ENCODE data around the gene NEAT1.

DNA sequence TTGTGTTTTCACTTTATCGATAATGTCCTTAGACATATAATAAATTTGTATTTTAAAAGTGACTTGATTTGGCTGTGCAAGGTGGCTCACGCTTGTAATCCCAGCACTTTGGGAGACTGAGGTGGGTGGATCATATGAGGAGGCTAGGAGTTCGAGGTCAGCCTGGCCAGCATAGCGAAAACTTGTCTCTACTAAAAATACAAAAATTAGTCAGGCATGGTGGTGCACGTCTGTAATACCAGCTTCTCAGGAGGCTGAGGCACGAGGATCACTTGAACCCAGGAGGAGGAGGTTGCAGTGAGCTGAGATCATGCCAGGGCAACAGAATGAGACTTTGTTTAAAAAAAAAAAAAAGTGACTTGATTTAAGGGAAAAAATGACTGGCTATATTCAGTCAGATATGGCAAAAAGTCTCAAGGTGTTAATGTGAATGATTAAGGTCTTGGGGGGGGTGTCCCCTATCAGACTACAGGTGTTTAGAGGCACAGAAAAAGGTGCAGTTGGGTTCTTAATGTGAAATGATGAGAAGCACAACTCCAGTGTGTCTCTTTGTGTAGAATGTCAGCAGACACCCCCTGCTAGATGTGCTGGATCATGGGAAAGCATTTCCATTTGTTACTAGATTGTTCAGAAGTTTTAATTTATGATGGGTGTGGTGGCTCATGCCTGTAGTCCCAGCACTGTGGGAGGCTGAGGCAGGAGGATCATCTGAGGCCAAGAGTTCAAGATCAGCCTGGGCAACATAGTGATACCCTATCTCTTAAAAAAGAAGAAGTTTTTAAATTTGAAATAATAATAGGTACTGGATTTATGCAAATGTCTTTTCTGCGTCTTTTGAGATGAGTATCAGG lies 17.0 kb downstream of the NEAT1 start:
- TF ChIP-seq, protein P1, sequence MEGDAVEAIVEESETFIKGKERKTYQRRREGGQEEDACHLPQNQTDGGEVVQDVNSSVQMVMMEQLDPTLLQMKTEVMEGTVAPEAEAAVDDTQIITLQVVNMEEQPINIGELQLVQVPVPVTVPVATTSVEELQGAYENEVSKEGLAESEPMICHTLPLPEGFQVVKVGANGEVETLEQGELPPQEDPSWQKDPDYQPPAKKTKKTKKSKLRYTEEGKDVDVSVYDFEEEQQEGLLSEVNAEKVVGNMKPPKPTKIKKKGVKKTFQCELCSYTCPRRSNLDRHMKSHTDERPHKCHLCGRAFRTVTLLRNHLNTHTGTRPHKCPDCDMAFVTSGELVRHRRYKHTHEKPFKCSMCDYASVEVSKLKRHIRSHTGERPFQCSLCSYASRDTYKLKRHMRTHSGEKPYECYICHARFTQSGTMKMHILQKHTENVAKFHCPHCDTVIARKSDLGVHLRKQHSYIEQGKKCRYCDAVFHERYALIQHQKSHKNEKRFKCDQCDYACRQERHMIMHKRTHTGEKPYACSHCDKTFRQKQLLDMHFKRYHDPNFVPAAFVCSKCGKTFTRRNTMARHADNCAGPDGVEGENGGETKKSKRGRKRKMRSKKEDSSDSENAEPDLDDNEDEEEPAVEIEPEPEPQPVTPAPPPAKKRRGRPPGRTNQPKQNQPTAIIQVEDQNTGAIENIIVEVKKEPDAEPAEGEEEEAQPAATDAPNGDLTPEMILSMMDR (IDR thresholded peaks at IDR 0.05) = no peak
- peak; percentile 3 for TF ChIP-seq POLR2AphosphoS5 (IDR thresholded peaks at IDR 0.05)
- TF ChIP-seq POLR2A (IDR thresholded peaks at IDR 0.05) = no peak

Data from gastroesophageal sphincter (tissue), 3 donors.